ENCODE data around the gene CHMP4A.

GRCh38 chr14:24177041-24177825, 36.1 kb downstream of the CHMP4A start:
- no peak for TF ChIP-seq CTCF (IDR thresholded peaks at IDR 0.05)
- no peak for TF ChIP-seq POLR2A (IDR thresholded peaks at IDR 0.05)

Measured in vagina (tissue), 2 donors.